Naive B cell (primary cell): ENCODE measurements around the gene ASXL2. TPM values are rescaled to one million over a fixed set of nuclear protein-coding genes. Genes with fewer than 3 reads are reported as not detected.
"Not testable (repeated sequence)": the region's sequence is repeated elsewhere in the genome, so short reads cannot be mapped to it uniquely, and the experiment has no call there.

ENCODE experiments used
- ATAC-seq, 2 donors: fragments of 150-1000 bp; cut with Tn5 transposase; 2 replicates each; pipeline ENCODE4 v1.10.0; 2021; ENCODE audit warnings: low read depth in 2 of 2, mild to moderate bottlenecking in 2 of 2, moderate library complexity in 2 of 2
- DNase-seq: peaks from one replicate; pipeline ENCODE4 v3.0.0; 2022
- H3K27ac Mint-ChIP-seq, 6 donors: one replicate each; pipeline ENCODE4 v1.8.0; 2020 to 2022; ENCODE audit warnings: mild to moderate bottlenecking in 6 of 6, mixed read lengths in 6 of 6, moderate library complexity in 5 of 6, inconsistent platforms in 2 of 6
- H3K27me3 Mint-ChIP-seq, 3 donors: one replicate each; pipeline ENCODE4 v1.8.0; 2021 to 2022; ENCODE audit warnings: mixed read lengths in 3 of 3, mild to moderate bottlenecking in 1 of 3
- H3K36me3 Mint-ChIP-seq, 2 donors: one replicate each; pipeline ENCODE4 v1.8.0; 2020 to 2022; ENCODE audit warnings: mixed read lengths in 2 of 2, inconsistent platforms in 1 of 2, mild to moderate bottlenecking in 1 of 2
- H3K4me1 Mint-ChIP-seq, 3 donors: one replicate each; pipeline ENCODE4 v1.8.0; 2020 to 2022; ENCODE audit warnings: mixed read lengths in 3 of 3, inconsistent platforms in 1 of 3, mild to moderate bottlenecking in 1 of 3, moderate library complexity in 1 of 3
- H3K4me3 Mint-ChIP-seq, 8 donors: one replicate each; pipeline ENCODE4 v1.8.0; 2020 to 2022; ENCODE audit warnings: mild to moderate bottlenecking in 8 of 8, mixed read lengths in 8 of 8, moderate library complexity in 8 of 8, inconsistent platforms in 2 of 8
- H3K9me3 Mint-ChIP-seq, 7 donors: one replicate each; pipeline ENCODE4 v1.8.0; 2020 to 2022; ENCODE audit warnings: mixed read lengths in 7 of 7, mild to moderate bottlenecking in 5 of 7, inconsistent platforms in 2 of 7, moderate library complexity in 1 of 7
- polyA plus RNA-seq, 6 donors: library from polyadenylated mRNA; unstranded; fragments of 300-500 nt; fragmentation: Illumina TruSeq; gene quantifications; one replicate each; pipeline ENCODE4 v1.2.3, GENCODE V29; 2021; ENCODE audit warnings: low read depth in 6 of 6

ASXL2 gene
- 10 to 100 TPM in 3 of 6 donors, 1 to 10 TPM in 3; 2.6 to 13.8 (median 8.9) TPM for polyA plus RNA-seq

GRCh38 chr2:25878361-25879132 is at the start of gene ASXL2:
Gene ASXL2, minus strand, starts transcription at chr2:25878487. Its CDS starts 265 bp downstream, at chr2:25878222.
- peak within 1 kb of the TSS; percentile 93 to 99 (median 98) for H3K27ac Mint-ChIP-seq
- peak within 1 kb of the TSS; percentile 92 to 99 (median 98) for H3K4me3 Mint-ChIP-seq
- H3K4me1 Mint-ChIP-seq = peaks cover 10 to 38% (median 34%) of the 10 kb centered on the region in 3 donors
- DNase-seq (peak; percentile 96), ATAC-seq (peak; percentile 87 to 88)
- H3K36me3 Mint-ChIP-seq = peaks cover 4 to 12% of the 10 kb centered on the region in 2 donors
- H3K27me3 Mint-ChIP-seq = peaks cover 0 to 9% (median under 1%) of the 10 kb centered on the region in 3 donors
- no peaks in the 10 kb centered on the region for H3K9me3 Mint-ChIP-seq

- ATAC-seq (no peak), DNase-seq (no peak)
- Mint-ChIP-seq H3K4me3 (no peak overlapping the region), H3K9me3 (no peaks in the 10 kb centered on the region), H3K27ac (peak overlapping the region in 1 of 6 donors; percentile 88), H3K36me3 (peaks cover 0 to 12% of the 10 kb centered on the region in 2 donors), H3K4me1 (no peaks in the 10 kb centered on the region), H3K27me3 (no peaks in the 10 kb centered on the region)
These were observed 48.9 kb upstream of the ASXL2 start for GRCh38 chr2:25926984-25927756.

GRCh38 chr2:25922501-25922900 is 44.2 kb upstream of the ASXL2 start:
- no peaks in the 10 kb centered on the region for H3K27me3 Mint-ChIP-seq
- H3K4me1 Mint-ChIP-seq = no peaks in the 10 kb centered on the region
- ATAC-seq (no peak), DNase-seq (no peak)
- H3K27ac Mint-ChIP-seq = no peak overlapping the region
- H3K4me3 Mint-ChIP-seq = no peak overlapping the region
- no peaks in the 10 kb centered on the region for H3K9me3 Mint-ChIP-seq
- H3K36me3 Mint-ChIP-seq = peaks cover 0 to 1% of the 10 kb centered on the region in 2 donors

GRCh38 chr2:25920786-25921415 is 42.6 kb upstream of the ASXL2 start:
- Mint-ChIP-seq H3K27ac (no peak overlapping the region), H3K9me3 (no peaks in the 10 kb centered on the region), H3K27me3 (peaks cover 0 to 10% (median 6%) of the 10 kb centered on the region in 3 donors), H3K36me3 (no peaks in the 10 kb centered on the region), H3K4me3 (no peak overlapping the region), H3K4me1 (peaks cover 7 to 9% (median 9%) of the 10 kb centered on the region in 3 donors)
- DNase-seq (no peak), ATAC-seq (no peak)

GRCh38 chr2:25920336-25920735 is 42.0 kb upstream of the ASXL2 start:
- Mint-ChIP-seq H3K27me3 (peaks cover 0 to 12% (median 6%) of the 10 kb centered on the region in 3 donors), H3K4me1 (peaks cover 7 to 9% (median 9%) of the 10 kb centered on the region in 3 donors), H3K27ac (no peak overlapping the region), H3K4me3 (no peak overlapping the region), H3K36me3 (no peaks in the 10 kb centered on the region), H3K9me3 (no peaks in the 10 kb centered on the region)
- DNase-seq = no peak
- no peak for ATAC-seq

- peaks cover 7 to 9% (median 9%) of the 10 kb centered on the region in 3 donors for H3K4me1 Mint-ChIP-seq
- no peak overlapping the region for H3K27ac Mint-ChIP-seq
- peaks cover 0 to 19% (median 6%) of the 10 kb centered on the region in 3 donors for H3K27me3 Mint-ChIP-seq
- H3K36me3 Mint-ChIP-seq = no peaks in the 10 kb centered on the region
- no peak for DNase-seq
- no peak for ATAC-seq
- H3K4me3 Mint-ChIP-seq = no peak overlapping the region
- no peaks in the 10 kb centered on the region for H3K9me3 Mint-ChIP-seq
These were observed 39.5 kb upstream of the ASXL2 start for GRCh38 chr2:25917832-25918231.

- ATAC-seq, H3K36me3 Mint-ChIP-seq, H3K27ac Mint-ChIP-seq, H3K9me3 Mint-ChIP-seq, DNase-seq, H3K4me3 Mint-ChIP-seq, H3K4me1 Mint-ChIP-seq: not testable (repeated sequence)
- H3K27me3 Mint-ChIP-seq = peaks cover 0 to 19% (median 6%) of the 10 kb centered on the region in 3 donors
These were observed 39.1 kb upstream of the ASXL2 start for GRCh38 chr2:25917411-25917810.

GRCh38 chr2:25915944-25916772 is 37.9 kb upstream of the ASXL2 start:
- H3K4me3 Mint-ChIP-seq = peak overlapping the region; percentile 26 to 88 (median 73)
- H3K4me1 Mint-ChIP-seq, H3K27ac Mint-ChIP-seq, H3K36me3 Mint-ChIP-seq, H3K9me3 Mint-ChIP-seq, DNase-seq, ATAC-seq: not testable (repeated sequence)
- peaks cover 0 to 19% (median 6%) of the 10 kb centered on the region in 3 donors for H3K27me3 Mint-ChIP-seq

GRCh38 chr2:25915411-25915810 is 37.1 kb upstream of the ASXL2 start:
- H3K4me3 Mint-ChIP-seq, ATAC-seq, H3K36me3 Mint-ChIP-seq, H3K27ac Mint-ChIP-seq, H3K4me1 Mint-ChIP-seq, DNase-seq, H3K9me3 Mint-ChIP-seq: not testable (repeated sequence)
- peaks cover 0 to 19% (median 6%) of the 10 kb centered on the region in 3 donors for H3K27me3 Mint-ChIP-seq

- not testable (repeated sequence) for H3K4me1 Mint-ChIP-seq, H3K27ac Mint-ChIP-seq, ATAC-seq, H3K9me3 Mint-ChIP-seq, DNase-seq, H3K36me3 Mint-ChIP-seq, H3K4me3 Mint-ChIP-seq
- peaks cover 0 to 19% (median 6%) of the 10 kb centered on the region in 3 donors for H3K27me3 Mint-ChIP-seq
These were observed 35.3 kb upstream of the ASXL2 start for GRCh38 chr2:25913696-25913973.

- ATAC-seq = no peak
- DNase-seq = no peak
- Mint-ChIP-seq H3K36me3 (no peaks in the 10 kb centered on the region), H3K27me3 (peaks cover 0 to 19% (median 6%) of the 10 kb centered on the region in 3 donors), H3K4me3 (no peak overlapping the region), H3K9me3 (no peaks in the 10 kb centered on the region), H3K27ac (no peak overlapping the region), H3K4me1 (peaks cover 7 to 9% (median 9%) of the 10 kb centered on the region in 3 donors)
These were observed 34.8 kb upstream of the ASXL2 start for GRCh38 chr2:25912851-25913695.

- H3K36me3 Mint-ChIP-seq, DNase-seq, H3K9me3 Mint-ChIP-seq, H3K4me1 Mint-ChIP-seq, H3K4me3 Mint-ChIP-seq, ATAC-seq, H3K27ac Mint-ChIP-seq: not testable (repeated sequence)
- H3K27me3 Mint-ChIP-seq = peaks cover 0 to 12% (median 5%) of the 10 kb centered on the region in 3 donors
These were observed 31.3 kb upstream of the ASXL2 start for GRCh38 chr2:25909574-25909973.
